ENCODE data around the gene STAG3. TPM values are rescaled to one million over a fixed set of nuclear protein-coding genes. Genes with fewer than 3 reads are reported as not detected.

STAG3 gene
- total and polyA plus RNA-seq, 9 of the 15 experiments (the other 6 are each of a cell fraction or from before 2014, with no cell fraction given): 0.54 to 2.5 (median 1.7) TPM

GRCh38 chr7:100167912-100168323 lies 9.8 kb upstream of the STAG3 start (continued):
- TF ChIP-seq IRF9 (tag; IDR thresholded peaks at IDR 0.05) (peak; percentile 47; the same call in 1 of the 2 replicates), ZNF395 (CRISPR knock-in tag; IDR thresholded peaks at IDR 0.05) (0 out of 2 replicates have a peak, but pooled peaks have one; percentile 40), THRA (IDR thresholded peaks at IDR 0.05) (no peak), CBFA2T2 (conservative IDR thresholded peaks at IDR 0.05) (0 out of 2 replicates have a peak, but pooled peaks have one; percentile 45), ZBTB9 (CRISPR knock-in tag; IDR thresholded peaks at IDR 0.05) (no peak), PHF21A (IDR thresholded peaks at IDR 0.05; ENCODE audit: borderline replicate concordance, low read depth) (peak; percentile 94), ZBTB5 (IDR thresholded peaks at IDR 0.05) (0 out of 2 replicates have a peak, but pooled peaks have one; percentile 37), FOXJ2 (tag; IDR thresholded peaks at IDR 0.05) (peak; percentile 96), ZNF644 (tag; IDR thresholded peaks at IDR 0.05; ENCODE audit: low read depth) (no peak), WHSC1 (IDR thresholded peaks at IDR 0.05; ENCODE audit: low read length) (no peak), ZNF696 (CRISPR knock-in tag; conservative IDR thresholded peaks at IDR 0.05) (no peak), LCOR (CRISPR knock-in tag; IDR thresholded peaks at IDR 0.05) (0 out of 2 replicates have a peak, but pooled peaks have one; percentile 12), RNF219 (CRISPR knock-in tag; IDR thresholded peaks at IDR 0.05) (no peak), NCOR1 (IDR thresholded peaks at IDR 0.05) (peak; percentile 88), U2AF2 (optimal IDR thresholded peaks at IDR 0.05; ENCODE audit: low read depth, low read length) (no peak), STAT5B (CRISPR knock-in tag; IDR thresholded peaks at IDR 0.05) (no peak), RBM17 (IDR thresholded peaks at IDR 0.05; ENCODE audit: borderline replicate concordance, low read depth, low read length) (no peak), PCBP2 (IDR thresholded peaks at IDR 0.05; ENCODE audit: low read depth, low read length, poor library complexity, severe bottlenecking) (no peak), DPF2 (IDR thresholded peaks at IDR 0.05) (peak; percentile 98)

Data from K562 (cell line).